BE2C (cell line): ENCODE results near the gene NLGN1.
A peak's percentile ranks its signal among the peaks of the same experiment; 100 is the strongest.

ENCODE experiments used
- DNase-seq: peaks from one replicate; pipeline ENCODE4 v3.0.0-alpha.2; 2020
- H3K27me3 ChIP-seq: fragments of 250-450 bp; sonication (Bioruptor Pico); 2 replicates; pipeline ENCODE4 v1.5.1; 2020; ENCODE audit warnings: mild to moderate bottlenecking
- H3K36me3 ChIP-seq: fragments of 250-450 bp; sonication (Bioruptor Pico); 2 replicates; pipeline ENCODE4 v1.5.1; 2020; ENCODE audit warnings: mild to moderate bottlenecking
- H3K4me1 ChIP-seq: fragments of 250-450 bp; sonication (Bioruptor Pico); 2 replicates; pipeline ENCODE4 v1.5.1; 2020
- H3K4me3 ChIP-seq: 2 replicates; pipeline ENCODE4 v1.5.1; 2011; ENCODE audit warnings: low read depth, low read length
- H3K9me3 ChIP-seq: fragments of 250-450 bp; sonication (Bioruptor Pico); 2 replicates; pipeline ENCODE4 v1.5.1; 2020
- TF ChIP-seq, protein P1 (sequence below): IDR thresholded peaks from 2 replicates; pipeline ENCODE4 v1.5.1; 2012; ENCODE audit warnings: mild to moderate bottlenecking, low read depth, low read length

Gene NLGN1

DNA sequence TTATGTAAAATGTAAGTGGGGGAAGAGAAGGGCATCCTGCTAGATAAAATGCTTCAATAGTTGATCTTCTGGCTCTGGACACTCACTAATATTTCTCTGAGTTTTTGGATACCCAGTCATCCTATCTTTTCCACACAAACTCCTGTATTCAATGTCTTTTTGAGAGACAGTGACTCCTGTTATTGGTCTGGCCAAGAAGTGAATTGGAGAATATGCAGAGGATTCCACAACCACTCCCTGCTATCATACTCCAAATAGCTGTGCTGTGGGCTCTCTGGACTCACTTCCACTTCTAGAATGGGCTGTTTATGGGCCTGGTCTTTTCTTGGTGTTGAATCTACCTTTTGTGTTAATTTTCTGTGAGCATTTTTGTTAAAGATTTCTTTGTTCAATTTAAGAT, 376.8 kb downstream of the NLGN1 start:
- H3K4me1 ChIP-seq, result no peaks in the 10 kb centered on the region
- DNase-seq, result no peak
- no peak overlapping the region for H3K4me3 ChIP-seq
- H3K9me3 ChIP-seq, result no peaks in the 10 kb centered on the region
- H3K36me3 ChIP-seq, result no peaks in the 10 kb centered on the region
- TF ChIP-seq, protein P1, sequence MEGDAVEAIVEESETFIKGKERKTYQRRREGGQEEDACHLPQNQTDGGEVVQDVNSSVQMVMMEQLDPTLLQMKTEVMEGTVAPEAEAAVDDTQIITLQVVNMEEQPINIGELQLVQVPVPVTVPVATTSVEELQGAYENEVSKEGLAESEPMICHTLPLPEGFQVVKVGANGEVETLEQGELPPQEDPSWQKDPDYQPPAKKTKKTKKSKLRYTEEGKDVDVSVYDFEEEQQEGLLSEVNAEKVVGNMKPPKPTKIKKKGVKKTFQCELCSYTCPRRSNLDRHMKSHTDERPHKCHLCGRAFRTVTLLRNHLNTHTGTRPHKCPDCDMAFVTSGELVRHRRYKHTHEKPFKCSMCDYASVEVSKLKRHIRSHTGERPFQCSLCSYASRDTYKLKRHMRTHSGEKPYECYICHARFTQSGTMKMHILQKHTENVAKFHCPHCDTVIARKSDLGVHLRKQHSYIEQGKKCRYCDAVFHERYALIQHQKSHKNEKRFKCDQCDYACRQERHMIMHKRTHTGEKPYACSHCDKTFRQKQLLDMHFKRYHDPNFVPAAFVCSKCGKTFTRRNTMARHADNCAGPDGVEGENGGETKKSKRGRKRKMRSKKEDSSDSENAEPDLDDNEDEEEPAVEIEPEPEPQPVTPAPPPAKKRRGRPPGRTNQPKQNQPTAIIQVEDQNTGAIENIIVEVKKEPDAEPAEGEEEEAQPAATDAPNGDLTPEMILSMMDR, result no peak
- H3K27me3 ChIP-seq, result no peaks in the 10 kb centered on the region

DNA sequence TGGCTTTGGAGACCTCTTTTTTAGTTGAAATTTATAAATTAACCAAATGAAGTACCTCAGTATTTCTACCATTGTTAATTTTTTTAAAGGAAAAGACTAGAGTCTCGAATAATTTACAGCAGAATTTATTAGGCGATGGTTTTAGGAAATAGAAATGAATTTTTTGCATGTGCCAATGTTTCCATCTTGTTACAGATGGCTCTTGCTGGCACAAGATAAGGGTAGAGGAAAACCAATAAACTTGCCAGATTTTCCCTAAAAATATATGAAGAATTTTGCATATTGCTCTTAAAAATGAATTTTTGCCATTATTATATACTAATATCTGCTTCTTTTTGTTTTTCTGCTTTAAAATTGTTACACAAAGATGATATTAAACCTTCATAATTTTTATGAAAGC, 380.7 kb downstream of the NLGN1 start:
- no peaks in the 10 kb centered on the region for H3K36me3 ChIP-seq
- H3K9me3 ChIP-seq, result no peaks in the 10 kb centered on the region
- TF ChIP-seq, protein P1, result no peak
- no peaks in the 10 kb centered on the region for H3K4me1 ChIP-seq
- no peaks in the 10 kb centered on the region for H3K27me3 ChIP-seq
- H3K4me3 ChIP-seq, result no peak overlapping the region
- no peak for DNase-seq

DNA sequence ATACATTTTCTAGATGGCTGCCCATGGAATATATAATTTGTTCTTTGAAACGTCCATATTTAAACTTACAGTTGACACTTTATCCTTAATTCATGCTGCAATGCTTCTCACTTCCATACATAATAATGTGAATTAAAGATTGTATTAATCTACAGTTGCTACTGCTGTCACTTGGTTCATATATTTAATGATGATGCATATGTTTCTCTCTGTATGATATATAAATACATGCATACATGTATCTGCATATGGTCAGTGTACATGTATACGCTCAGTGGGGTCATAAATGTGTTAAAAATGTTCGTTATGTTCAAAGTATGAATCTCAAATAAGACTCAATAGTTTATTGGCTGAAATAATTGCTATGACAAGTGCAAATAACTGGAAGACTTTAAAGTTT, 382.5 kb downstream of the NLGN1 start:
- TF ChIP-seq, protein P1, result no peak
- no peaks in the 10 kb centered on the region for H3K27me3 ChIP-seq
- no peak overlapping the region for H3K4me3 ChIP-seq
- H3K36me3 ChIP-seq, result no peaks in the 10 kb centered on the region
- no peaks in the 10 kb centered on the region for H3K4me1 ChIP-seq
- no peaks in the 10 kb centered on the region for H3K9me3 ChIP-seq
- DNase-seq, result no peak

DNA sequence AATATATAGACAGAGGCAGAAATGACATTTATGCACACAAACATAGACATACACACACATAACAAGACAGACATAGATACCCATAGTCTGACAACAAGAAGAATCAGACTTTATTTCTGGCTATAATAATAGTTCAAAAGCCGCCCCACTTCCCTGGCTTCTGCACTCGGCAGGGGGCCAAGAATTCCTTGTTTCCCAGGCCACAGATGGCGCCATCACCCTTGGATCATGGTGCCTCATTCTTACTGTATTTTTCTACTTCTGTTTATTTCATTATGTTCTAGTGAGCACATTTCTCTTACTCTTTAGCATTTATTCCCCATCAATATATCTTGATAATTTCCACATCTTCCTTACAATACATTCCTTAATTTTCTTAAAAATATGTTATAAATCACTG, 387.5 kb downstream of the NLGN1 start:
- TF ChIP-seq, protein P1, result peak; percentile 13
- Histone ChIP-seq H3K36me3 (no peaks in the 10 kb centered on the region), H3K4me3 (no peak overlapping the region), H3K27me3 (no peaks in the 10 kb centered on the region), H3K4me1 (no peaks in the 10 kb centered on the region), H3K9me3 (no peaks in the 10 kb centered on the region)
- peak; percentile 27 for DNase-seq

DNA sequence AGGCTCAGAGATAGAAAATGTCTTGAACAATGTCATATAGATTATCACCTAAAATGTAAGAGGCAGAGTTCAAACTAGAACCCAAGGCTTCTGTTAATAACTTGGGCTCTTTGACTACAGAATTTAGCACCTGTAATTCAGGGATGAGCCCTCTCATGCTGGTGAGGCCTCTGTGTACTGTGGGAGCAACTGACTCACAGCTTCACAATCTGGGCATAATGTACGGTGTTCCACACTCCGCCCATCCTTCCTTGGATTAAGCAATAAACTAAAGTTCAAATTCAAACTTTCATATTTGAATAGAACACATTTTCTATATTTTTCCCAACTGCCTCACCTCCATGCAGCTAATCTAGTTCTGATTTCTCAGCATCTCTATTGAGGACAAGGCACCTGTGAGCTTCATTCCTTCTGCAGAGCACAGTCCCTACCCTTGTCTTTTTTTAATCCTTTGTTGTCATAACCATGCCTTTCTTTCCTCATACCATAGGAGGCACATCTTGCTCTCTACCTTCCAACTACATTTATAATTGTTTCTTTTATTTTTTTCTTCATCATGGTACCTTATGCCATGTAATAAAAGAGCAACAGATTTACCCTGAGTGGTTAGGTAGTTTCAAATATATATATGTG, 392.1 kb downstream of the NLGN1 start:
- Histone ChIP-seq H3K27me3 (no peaks in the 10 kb centered on the region), H3K9me3 (no peaks in the 10 kb centered on the region), H3K4me1 (no peaks in the 10 kb centered on the region), H3K36me3 (no peaks in the 10 kb centered on the region), H3K4me3 (no peak overlapping the region)
- TF ChIP-seq, protein P1, result no peak
- DNase-seq, result no peak

DNA sequence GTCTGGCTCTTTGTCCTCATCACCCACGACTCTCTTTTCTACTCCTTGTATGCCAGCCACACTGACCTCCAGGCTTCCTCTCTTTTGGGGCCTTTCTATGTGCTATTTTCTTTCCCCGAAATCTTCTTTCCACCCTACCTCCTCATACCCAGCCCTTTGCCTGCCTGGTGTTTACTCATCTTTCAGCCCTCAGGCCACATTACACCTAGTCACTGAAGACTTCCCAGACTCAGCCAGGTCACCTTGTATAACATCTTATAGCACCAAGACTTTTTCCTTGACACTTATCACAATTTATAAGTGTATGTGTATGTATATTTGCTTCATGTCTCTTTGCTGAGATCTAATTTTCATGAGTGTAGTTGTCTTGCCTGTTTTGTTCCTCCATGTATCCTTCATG, 396.4 kb downstream of the NLGN1 start:
- Histone ChIP-seq H3K9me3 (no peaks in the 10 kb centered on the region), H3K4me1 (no peaks in the 10 kb centered on the region), H3K27me3 (no peaks in the 10 kb centered on the region), H3K36me3 (no peaks in the 10 kb centered on the region), H3K4me3 (no peak overlapping the region)
- DNase-seq, result no peak
- TF ChIP-seq, protein P1, result no peak
